Measurements from ENCODE around the gene IL17RE.
"Not testable (repeated sequence)": the region's sequence is repeated elsewhere in the genome, so short reads cannot be mapped to it uniquely, and the experiment has no call there.

The IL17RE gene

DNA sequence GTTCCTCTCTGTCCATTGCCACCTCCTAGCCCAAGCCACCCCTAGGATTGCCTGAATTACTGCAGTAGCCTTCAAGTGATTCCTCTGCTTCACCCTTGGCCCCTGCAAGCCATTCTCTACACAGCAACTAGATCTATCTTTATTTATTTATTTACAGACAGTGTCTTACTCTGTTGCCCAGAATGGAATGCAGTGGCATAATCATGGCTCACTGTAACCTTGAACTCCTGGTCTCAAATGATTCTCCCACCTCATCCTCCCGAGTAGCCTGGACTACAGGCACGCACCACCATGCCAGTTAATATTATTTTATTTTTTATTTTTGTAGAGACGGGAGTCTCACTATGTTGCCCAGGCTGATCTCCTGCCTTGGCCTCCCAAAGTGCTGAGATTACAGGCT lies 14.1 kb upstream of the IL17RE start:
- H3K36me3 ChIP-seq (ENCODE audit: insufficient read depth, low read length): peaks cover 13% of the 10 kb centered on the region
- no peaks in the 10 kb centered on the region for H3K9me3 ChIP-seq (ENCODE audit: low read length)
- no peak overlapping the region for H2AFZ ChIP-seq (ENCODE audit: low read depth, low read length)
- H3K4me1 ChIP-seq (ENCODE audit: insufficient read depth, low read length): no peaks in the 10 kb centered on the region
- no peak overlapping the region for H3K4me3 ChIP-seq (ENCODE audit: low read length)
- H3K27me3 ChIP-seq (ENCODE audit: insufficient read depth, low read length): peaks cover 10% of the 10 kb centered on the region

DNA sequence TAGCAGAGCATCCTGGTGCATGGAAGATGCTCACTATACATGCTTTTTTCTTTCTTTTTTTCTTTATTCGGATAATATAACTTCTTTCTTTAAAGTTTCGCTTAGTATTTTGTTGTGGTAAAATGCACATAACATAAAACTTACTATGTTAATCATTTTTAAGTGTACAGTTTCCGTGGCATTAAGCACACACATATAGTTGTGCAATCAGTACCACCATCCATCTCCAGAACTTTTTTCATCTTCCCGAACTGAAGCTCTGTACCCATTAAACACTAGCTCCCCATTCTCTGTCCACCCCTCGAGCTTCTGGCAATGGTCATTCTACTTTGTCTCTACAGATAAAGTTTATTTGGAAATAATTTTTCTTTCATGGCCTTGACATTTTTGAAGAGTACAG lies 13.2 kb upstream of the IL17RE start:
- no peaks in the 10 kb centered on the region for H3K4me1 ChIP-seq (ENCODE audit: insufficient read depth, low read length)
- H3K36me3 ChIP-seq (ENCODE audit: insufficient read depth, low read length): peaks cover 19% of the 10 kb centered on the region
- peaks cover 10% of the 10 kb centered on the region for H3K27me3 ChIP-seq (ENCODE audit: insufficient read depth, low read length)
- H3K4me3 ChIP-seq (ENCODE audit: low read length): no peak overlapping the region
- H2AFZ ChIP-seq (ENCODE audit: low read depth, low read length): no peak overlapping the region
- H3K9me3 ChIP-seq (ENCODE audit: low read length): no peaks in the 10 kb centered on the region

DNA sequence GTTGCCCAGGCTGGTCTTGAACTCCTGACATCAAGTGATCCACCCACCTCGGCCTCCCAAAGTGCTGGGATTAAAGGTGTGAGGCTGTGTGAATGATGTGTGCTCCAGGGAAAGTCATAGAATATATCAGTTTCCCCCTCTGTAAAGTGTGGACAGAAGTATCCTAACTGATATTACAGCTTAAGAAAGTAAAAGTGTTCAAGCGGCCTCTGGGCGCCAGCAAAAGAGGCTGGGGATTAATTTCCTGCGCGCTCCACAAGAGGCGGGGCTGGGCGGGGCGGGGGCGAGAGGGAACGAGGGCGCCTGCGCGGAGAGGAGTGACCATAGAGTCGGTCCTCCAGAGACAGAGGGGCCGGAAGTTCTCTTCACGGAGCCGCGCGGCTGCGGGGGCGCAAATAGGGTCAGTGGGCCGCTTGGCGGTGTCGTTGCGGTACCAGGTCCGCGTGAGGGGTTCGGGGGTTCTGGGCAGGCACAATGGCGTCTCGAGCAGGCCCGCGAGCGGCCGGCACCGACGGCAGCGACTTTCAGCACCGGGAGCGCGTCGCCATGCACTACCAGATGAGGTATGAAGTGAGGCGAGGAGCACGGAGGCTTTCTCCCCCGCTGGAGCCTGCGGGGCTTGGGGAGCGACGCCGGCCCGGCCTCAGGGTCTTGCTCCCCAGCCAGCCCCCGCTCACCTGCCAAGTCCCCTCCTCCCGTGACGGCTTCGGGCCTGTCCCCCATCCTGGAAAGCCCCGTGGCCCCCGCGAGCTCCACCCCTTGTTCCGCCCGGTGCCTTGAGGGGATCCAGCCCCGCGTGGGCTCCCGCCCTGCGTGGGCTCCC lies 12.2 kb upstream of the IL17RE start, which contains the start of gene JAGN1:
TSS of gene JAGN1 (plus strand) at position 362 of the 823 bp plus-strand sequence. CDS start at position 475, 113 bp downstream.
- H3K27me3 ChIP-seq (ENCODE audit: insufficient read depth, low read length): peaks cover 10% of the 10 kb centered on the region
- peaks cover 25% of the 10 kb centered on the region for H3K36me3 ChIP-seq (ENCODE audit: insufficient read depth, low read length)
- H3K9me3 ChIP-seq (ENCODE audit: low read length): no peaks in the 10 kb centered on the region
- H2AFZ ChIP-seq (ENCODE audit: low read depth, low read length): peak within 1 kb of the TSS; percentile 74
- no peaks in the 10 kb centered on the region for H3K4me1 ChIP-seq (ENCODE audit: insufficient read depth, low read length)
- H3K4me3 ChIP-seq (ENCODE audit: low read length): peak within 1 kb of the TSS; percentile 89

DNA sequence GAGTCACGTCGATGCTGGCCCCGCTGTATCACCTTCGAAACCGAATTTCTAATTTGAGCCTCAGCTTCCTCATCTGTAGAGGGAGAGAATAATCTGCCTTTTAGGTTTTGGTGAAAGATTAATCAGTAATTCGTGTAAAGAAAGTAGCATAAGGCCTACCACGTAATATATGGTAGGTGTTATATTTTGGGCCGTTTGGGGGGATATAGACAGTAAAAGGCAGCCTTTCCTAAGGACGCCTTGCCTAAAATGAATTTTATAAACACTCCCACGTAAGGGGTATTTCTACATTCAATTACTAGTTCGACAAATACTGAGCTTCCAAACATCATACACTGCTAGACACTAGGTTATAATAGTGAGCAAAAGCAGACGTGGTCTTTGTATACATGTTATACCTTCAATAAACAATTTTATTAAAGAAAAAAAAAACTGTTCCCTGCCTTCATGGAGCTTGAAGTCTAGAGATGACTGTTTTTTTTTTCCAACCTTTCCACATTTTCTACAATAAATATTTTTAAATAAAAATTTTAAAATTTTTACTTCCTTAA lies 11.5 kb upstream of the IL17RE start:
- peak overlapping the region; percentile 89 for H3K4me3 ChIP-seq (ENCODE audit: low read length)
- H3K9me3 ChIP-seq (ENCODE audit: low read length): no peaks in the 10 kb centered on the region
- no peaks in the 10 kb centered on the region for H3K4me1 ChIP-seq (ENCODE audit: insufficient read depth, low read length)
- H3K27me3 ChIP-seq (ENCODE audit: insufficient read depth, low read length): peaks cover 10% of the 10 kb centered on the region
- H2AFZ ChIP-seq (ENCODE audit: low read depth, low read length): peak overlapping the region; percentile 71
- H3K36me3 ChIP-seq (ENCODE audit: insufficient read depth, low read length): peaks cover 25% of the 10 kb centered on the region

DNA sequence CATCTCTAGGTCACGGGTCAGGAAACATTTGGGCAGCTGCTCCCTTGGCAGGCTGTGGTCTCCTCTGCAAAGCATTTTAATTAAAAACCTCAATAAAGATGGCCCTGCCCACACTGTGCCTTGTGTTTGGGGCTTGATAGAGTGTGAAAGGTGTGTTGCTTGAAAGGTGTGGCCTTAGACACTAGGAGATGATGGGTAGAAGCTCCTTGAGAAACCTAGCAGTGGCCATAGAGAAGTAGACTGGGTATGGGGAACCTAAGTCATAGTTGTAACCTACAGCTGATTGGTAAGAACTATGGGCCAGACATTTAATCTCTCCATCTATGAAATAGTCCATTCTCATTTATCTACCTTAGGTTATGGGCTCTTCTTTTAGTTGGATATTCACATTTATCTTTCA lies 8.9 kb upstream of the IL17RE start:
- Histone ChIP-seq H2AFZ (ENCODE audit: low read depth, low read length) (no peak overlapping the region), H3K4me3 (ENCODE audit: low read length) (no peak overlapping the region), H3K27me3 (ENCODE audit: insufficient read depth, low read length) (no peaks in the 10 kb centered on the region), H3K4me1 (ENCODE audit: insufficient read depth, low read length) (no peaks in the 10 kb centered on the region), H3K36me3 (ENCODE audit: insufficient read depth, low read length) (peaks cover 25% of the 10 kb centered on the region), H3K9me3 (ENCODE audit: low read length) (no peaks in the 10 kb centered on the region)

DNA sequence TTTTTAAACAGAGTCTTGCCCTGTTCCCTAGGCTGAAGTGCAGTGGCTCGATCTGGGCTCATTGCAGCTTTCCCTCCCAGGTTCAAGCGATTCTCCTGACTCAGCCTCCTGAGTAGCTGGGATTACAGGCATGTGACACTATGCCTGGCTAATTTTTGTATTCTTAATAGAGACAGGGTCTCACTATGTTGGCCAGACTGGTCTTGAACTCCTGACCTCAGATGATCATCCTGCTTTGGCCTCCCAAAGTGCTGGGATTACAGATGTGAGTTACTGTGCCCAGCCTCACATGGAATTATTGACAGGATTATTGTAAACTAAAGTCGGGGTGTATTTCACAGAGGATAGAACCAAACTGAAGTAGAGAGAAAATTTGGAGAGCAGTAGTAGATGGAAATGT lies 6.9 kb upstream of the IL17RE start:
- H3K4me3 ChIP-seq (ENCODE audit: low read length); H2AFZ ChIP-seq (ENCODE audit: low read depth, low read length); H3K27me3 ChIP-seq (ENCODE audit: insufficient read depth, low read length); H3K4me1 ChIP-seq (ENCODE audit: insufficient read depth, low read length); H3K9me3 ChIP-seq (ENCODE audit: low read length): not testable (repeated sequence)
- peaks cover 25% of the 10 kb centered on the region for H3K36me3 ChIP-seq (ENCODE audit: insufficient read depth, low read length)

DNA sequence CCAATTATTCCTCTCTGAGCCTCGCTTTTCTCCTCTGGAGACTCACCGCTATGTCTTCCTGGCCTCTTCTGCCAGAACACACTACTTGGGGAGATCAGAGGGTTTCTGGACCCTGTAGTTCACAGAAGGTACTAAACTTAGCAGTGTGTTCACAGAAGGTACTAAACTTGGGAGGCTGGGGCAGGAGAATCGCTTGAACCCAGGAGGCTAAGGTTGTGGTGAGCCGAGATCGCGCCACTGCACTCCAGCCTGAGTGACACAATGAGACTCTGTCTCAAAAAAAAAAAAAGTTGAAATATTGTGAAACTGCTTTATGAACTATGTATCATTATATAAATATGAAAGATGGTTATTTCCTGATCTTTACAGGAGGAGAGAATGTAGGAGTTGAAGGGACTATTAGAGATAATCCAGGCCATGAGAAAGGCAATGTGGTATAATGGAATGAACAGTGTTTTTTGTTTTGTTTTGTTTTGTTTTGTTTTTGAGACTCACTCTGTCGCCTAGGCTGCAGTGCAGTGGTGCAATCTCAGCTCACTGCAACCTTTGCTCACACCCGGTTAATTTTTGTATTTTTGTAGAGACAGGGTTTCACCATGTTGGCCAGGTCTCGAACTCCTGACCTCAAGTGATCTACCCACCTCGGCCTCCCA lies 5.8 kb upstream of the IL17RE start:
- peaks cover 25% of the 10 kb centered on the region for H3K36me3 ChIP-seq (ENCODE audit: insufficient read depth, low read length)

DNA sequence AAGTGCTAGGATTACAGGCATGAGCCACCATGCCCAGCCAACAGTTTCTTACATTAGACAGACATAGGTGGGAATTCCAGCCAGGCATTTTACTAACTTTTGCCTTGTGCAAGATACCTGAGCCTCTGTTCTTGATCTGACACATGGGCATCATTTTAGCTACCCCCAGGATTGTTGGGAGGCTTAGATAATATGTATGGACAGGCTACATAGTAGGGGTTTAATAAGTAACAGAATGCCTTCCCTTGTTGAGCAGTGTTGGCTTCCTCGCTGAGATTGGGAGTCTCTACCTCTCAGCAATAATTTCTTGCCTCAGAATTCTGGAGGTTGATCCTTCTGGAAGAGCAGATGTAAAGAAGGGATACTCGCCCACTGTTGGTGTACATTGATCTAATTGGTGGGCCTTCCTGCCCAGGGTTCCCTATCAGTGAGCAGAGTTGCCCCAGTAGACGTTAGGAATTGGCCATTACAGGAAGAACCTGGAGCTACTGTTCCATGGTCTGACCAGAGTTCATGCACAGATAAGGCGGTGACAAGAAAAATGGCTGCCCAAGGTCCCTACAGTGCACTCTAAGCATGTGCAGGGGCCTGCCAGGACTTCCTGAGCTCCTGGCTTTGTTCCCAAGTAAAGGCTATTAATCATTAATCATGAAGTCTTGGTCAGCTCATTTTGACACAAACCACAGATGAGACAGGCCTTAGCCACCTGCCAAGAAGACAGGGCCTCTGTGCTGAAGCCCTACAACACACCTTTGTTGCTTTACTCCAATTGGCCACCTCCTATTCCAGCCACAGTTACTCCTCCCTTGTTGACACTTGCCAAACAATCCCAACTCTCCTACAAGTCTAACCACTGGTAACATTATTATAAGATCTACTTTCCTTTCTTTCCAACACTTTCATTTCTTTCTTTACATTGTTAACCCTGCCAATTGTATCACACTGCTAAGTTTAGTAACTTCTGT lies 5.0 kb upstream of the IL17RE start:
- Histone ChIP-seq H3K9me3 (ENCODE audit: low read length) (no peaks in the 10 kb centered on the region), H3K4me3 (ENCODE audit: low read length) (no peak overlapping the region), H3K36me3 (ENCODE audit: insufficient read depth, low read length) (peaks cover 21% of the 10 kb centered on the region), H2AFZ (ENCODE audit: low read depth, low read length) (no peak overlapping the region), H3K4me1 (ENCODE audit: insufficient read depth, low read length) (no peaks in the 10 kb centered on the region), H3K27me3 (ENCODE audit: insufficient read depth, low read length) (no peaks in the 10 kb centered on the region)

More for the DNA sequence above, 5.8 kb upstream of the IL17RE start:
- not testable (repeated sequence) for H3K4me1 ChIP-seq (ENCODE audit: insufficient read depth, low read length); H3K27me3 ChIP-seq (ENCODE audit: insufficient read depth, low read length); H3K4me3 ChIP-seq (ENCODE audit: low read length); H2AFZ ChIP-seq (ENCODE audit: low read depth, low read length); H3K9me3 ChIP-seq (ENCODE audit: low read length)

DNA sequence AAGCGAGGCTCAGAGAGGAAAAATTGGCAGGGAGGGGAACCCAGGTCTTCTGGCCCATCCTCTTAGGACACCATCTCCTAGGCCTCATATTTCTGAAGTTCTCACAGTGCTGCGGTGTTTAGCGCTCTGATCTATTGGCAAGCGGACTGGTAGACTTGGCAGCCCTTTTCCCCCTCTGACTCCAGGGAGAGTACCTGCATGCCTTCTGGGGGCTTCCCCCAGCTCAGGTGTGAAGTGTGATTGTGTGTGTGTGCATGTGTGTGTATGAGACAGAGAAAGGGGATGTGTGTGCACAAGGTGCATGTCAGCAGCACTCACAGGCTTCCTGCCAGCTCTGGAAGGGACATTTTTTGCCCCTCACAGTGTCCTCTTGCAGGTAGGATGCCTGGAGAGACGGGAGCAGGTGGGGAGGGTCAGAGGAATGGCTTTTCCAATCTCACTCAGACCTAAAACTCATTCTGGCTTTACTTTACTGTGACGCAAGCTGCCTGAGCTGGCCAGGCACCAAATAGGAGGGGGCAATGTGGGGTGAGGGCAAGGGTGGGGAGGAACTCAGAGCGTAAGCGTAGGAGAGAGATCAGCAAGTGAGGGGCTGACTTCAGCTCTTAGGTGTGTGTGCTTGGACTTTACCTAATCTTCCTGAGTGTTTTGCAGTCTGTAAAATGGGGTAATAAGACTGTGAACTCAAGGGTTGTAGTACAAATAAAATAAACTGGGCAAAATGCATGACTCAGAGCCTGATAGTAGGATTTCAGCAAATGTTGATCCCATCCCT lies 4.0 kb upstream of the IL17RE start:
- Histone ChIP-seq H3K4me3 (ENCODE audit: low read length) (no peak overlapping the region), H3K9me3 (ENCODE audit: low read length) (no peaks in the 10 kb centered on the region), H3K4me1 (ENCODE audit: insufficient read depth, low read length) (no peaks in the 10 kb centered on the region), H3K36me3 (ENCODE audit: insufficient read depth, low read length) (peaks cover 11% of the 10 kb centered on the region), H2AFZ (ENCODE audit: low read depth, low read length) (no peak overlapping the region), H3K27me3 (ENCODE audit: insufficient read depth, low read length) (no peaks in the 10 kb centered on the region)

DNA sequence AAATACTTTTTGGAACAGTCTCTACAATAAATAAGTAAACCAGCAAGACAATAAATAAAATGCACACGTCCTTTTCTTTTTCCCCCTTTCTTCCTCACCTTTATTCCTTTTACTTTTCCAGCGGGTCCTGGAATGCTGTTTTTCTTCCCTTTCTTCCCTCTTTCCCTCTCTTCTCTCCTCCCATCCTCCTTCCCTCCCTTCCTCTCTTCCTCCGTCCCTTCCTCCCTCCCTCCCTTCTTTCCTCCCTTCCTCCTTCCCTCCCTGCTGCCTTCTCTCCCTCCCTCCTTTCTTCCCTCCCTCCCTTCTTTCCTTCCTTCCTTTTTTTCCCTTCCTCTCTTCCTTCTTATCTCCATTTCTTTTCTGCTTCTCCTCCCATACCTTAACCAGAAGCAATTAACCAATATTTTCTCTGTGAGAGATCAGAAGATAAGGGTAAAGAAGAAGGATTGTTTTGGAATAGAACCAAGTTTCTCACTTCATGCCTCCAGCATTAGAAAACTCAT lies 3.3 kb upstream of the IL17RE start:
- Histone ChIP-seq H3K4me1 (ENCODE audit: insufficient read depth, low read length) (no peaks in the 10 kb centered on the region), H3K27me3 (ENCODE audit: insufficient read depth, low read length) (no peaks in the 10 kb centered on the region), H3K9me3 (ENCODE audit: low read length) (no peaks in the 10 kb centered on the region), H3K4me3 (ENCODE audit: low read length) (no peak overlapping the region), H3K36me3 (ENCODE audit: insufficient read depth, low read length) (peaks cover 6% of the 10 kb centered on the region), H2AFZ (ENCODE audit: low read depth, low read length) (no peak overlapping the region)

DNA sequence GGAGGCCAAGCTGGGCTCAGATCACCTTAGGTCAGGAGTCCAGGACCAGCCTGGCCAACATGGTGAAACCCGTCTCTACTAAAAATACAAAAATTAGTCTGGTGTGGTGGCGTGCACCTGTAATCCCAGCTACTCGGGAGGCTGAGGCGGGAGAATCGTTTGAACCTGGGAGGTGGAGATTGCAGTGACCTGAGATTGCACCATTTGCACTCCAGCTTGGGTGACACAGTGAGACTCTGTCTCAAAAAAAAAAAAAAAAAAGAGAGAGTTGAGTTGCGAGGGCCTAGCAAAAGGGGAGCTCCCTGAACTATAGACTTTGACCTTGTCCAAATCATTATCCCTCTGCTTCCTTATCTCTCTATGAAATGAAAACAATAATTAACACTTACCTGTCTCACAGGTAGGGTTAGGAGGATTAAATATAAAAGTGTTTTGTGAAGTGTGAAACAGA lies 1.7 kb upstream of the IL17RE start:
- not testable (repeated sequence) for H3K36me3 ChIP-seq (ENCODE audit: insufficient read depth, low read length); H3K4me1 ChIP-seq (ENCODE audit: insufficient read depth, low read length); H3K27me3 ChIP-seq (ENCODE audit: insufficient read depth, low read length); H3K4me3 ChIP-seq (ENCODE audit: low read length); H2AFZ ChIP-seq (ENCODE audit: low read depth, low read length); H3K9me3 ChIP-seq (ENCODE audit: low read length)

DNA sequence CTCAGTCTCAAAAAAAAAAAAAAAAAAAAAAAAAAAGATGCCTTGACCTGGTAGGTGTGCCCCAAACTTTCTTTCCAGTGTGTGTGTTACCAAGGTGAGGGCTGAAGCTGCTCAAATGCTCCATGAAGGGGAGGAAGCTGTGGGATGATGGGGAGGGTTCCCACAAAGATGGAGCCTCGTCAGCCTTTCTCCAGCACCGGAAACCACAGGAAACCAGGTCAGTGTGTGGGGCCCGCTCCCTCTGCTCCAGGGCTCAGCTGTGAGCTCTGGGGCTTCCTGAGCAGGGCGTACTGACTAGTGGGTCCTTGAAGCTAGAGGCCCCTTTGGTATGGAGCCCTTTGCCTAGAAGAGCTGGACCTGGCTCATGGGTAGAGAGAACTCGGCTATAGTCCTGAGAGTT lies 681 bp upstream of the IL17RE start:
- Histone ChIP-seq H2AFZ (ENCODE audit: low read depth, low read length) (no peak overlapping the region), H3K4me1 (ENCODE audit: insufficient read depth, low read length) (no peaks in the 10 kb centered on the region), H3K9me3 (ENCODE audit: low read length) (no peaks in the 10 kb centered on the region), H3K4me3 (ENCODE audit: low read length) (no peak overlapping the region), H3K27me3 (ENCODE audit: insufficient read depth, low read length) (no peaks in the 10 kb centered on the region), H3K36me3 (ENCODE audit: insufficient read depth, low read length) (no peaks in the 10 kb centered on the region)
